Measurements from ENCODE around the gene ODC1.

Gene ODC1

GRCh38 chr2:10417551-10418335, 30.4 kb downstream of the ODC1 start:
- TF ChIP-seq ZFX (IDR thresholded peaks at IDR 0.05) (no peak), CTCF (conservative IDR thresholded peaks at IDR 0.05) (no peak)
- peak overlapping the region; percentile 54 for H3K27ac ChIP-seq

- TF ChIP-seq ZFX (IDR thresholded peaks at IDR 0.05): no peak
- TF ChIP-seq CTCF (conservative IDR thresholded peaks at IDR 0.05): no peak
These were observed 32.5 kb downstream of the ODC1 start for GRCh38 chr2:10415640-10416039.

GRCh38 chr2:10415048-10415447, 33.1 kb downstream of the ODC1 start:
- H3K27ac ChIP-seq: no peak overlapping the region
- TF ChIP-seq ZFX (IDR thresholded peaks at IDR 0.05) (no peak), CTCF (conservative IDR thresholded peaks at IDR 0.05) (no peak)

More at GRCh38 chr2:10415640-10416039, 32.5 kb downstream of the ODC1 start:
- no peak overlapping the region for H3K27ac ChIP-seq

- no peak for TF ChIP-seq CTCF (conservative IDR thresholded peaks at IDR 0.05)
- no peak for TF ChIP-seq ZFX (IDR thresholded peaks at IDR 0.05)
- H3K27ac ChIP-seq: no peak overlapping the region
These were observed 33.5 kb downstream of the ODC1 start for GRCh38 chr2:10414591-10414990.

GRCh38 chr2:10413991-10414451, 34.1 kb downstream of the ODC1 start:
- no peak overlapping the region for H3K27ac ChIP-seq
- TF ChIP-seq CTCF (conservative IDR thresholded peaks at IDR 0.05) (no peak), ZFX (IDR thresholded peaks at IDR 0.05) (no peak)

- no peak for TF ChIP-seq ZFX (IDR thresholded peaks at IDR 0.05)
- TF ChIP-seq CTCF (conservative IDR thresholded peaks at IDR 0.05): no peak
- H3K27ac ChIP-seq: no peak overlapping the region
These were observed 34.6 kb downstream of the ODC1 start for GRCh38 chr2:10413503-10413902.

GRCh38 chr2:10412380-10412779, 35.7 kb downstream of the ODC1 start:
- H3K27ac ChIP-seq: no peak overlapping the region
- TF ChIP-seq ZFX (IDR thresholded peaks at IDR 0.05): no peak
- no peak for TF ChIP-seq CTCF (conservative IDR thresholded peaks at IDR 0.05)

Data from C4-2B (cell line).